Globus pallidus (tissue), 1 donor: ENCODE measurements around the gene MTERF2.

ENCODE experiments used
- DNase-seq: peaks from one replicate; pipeline ENCODE4 v3.0.0-alpha.2; 2015; ENCODE audit warnings: low spot score

The MTERF2 gene

GRCh38 chr12:106953352-106954250 is 33.3 kb downstream of the MTERF2 start:
- DNase-seq: no peak

- DNase-seq: no peak
Measured at GRCh38 chr12:106950591-106950990, 36.4 kb downstream of the MTERF2 start.

GRCh38 chr12:106947461-106947860 is 39.5 kb downstream of the MTERF2 start:
- no peak for DNase-seq

GRCh38 chr12:106945261-106945851 is 41.6 kb downstream of the MTERF2 start:
- DNase-seq: no peak

- no peak for DNase-seq
Measured at GRCh38 chr12:106942775-106943174, 44.2 kb downstream of the MTERF2 start.

- DNase-seq: no peak
Measured at GRCh38 chr12:106941481-106942156, 45.3 kb downstream of the MTERF2 start.

- no peak for DNase-seq
Measured at GRCh38 chr12:106934277-106934676, 52.7 kb downstream of the MTERF2 start.
